ENCODE data around the gene TSPAN15. TPM values are rescaled to one million over a fixed set of nuclear protein-coding genes. Genes with fewer than 3 reads are reported as not detected.

Gene TSPAN15
- total RNA-seq, 1 experiment from 2014 or later, result 8.3 TPM

DNA sequence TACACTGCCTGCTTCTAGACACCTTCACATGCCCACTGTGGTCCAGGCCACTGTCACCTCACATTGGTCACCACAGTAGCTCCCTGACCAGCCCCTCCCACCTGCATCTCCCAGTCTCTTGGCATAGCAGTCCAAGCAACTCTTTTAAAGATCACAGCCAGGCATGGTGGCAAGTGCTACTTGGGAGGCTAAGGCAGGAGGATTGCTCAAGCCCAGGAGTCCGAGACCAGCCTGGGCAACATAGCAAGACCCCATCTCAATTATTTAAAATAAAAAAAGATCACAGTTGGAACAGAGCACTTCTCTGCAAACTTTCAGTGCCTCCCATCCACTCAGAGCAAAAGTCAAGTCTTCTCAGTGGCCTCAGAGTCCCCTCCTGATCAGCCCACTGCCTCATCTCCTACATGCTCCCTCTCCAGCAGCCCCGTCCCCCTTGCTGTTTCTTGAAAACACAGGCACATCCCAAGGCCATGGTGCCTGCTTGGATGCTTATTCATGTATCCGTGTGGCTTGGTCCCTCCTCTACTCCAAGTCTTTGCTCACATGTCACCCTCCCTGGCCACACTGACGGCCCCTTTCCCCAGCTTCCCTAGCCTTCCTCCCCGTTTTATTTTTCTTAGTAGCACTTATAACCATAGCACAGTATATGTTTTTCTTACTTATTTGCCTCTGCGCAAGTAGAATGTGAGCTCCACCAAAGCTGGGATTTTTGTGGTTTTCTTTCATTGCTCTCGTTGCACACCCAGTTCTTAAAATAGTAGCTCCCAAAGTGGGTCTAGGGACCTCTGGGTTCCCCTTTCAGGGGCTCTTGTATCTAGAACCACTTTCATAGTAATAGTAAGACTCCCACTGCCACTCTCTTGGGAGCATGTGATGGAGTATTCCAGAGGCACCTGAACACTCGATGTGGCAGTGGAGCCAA lies 19.5 kb downstream of the TSPAN15 start:
- Mint-ChIP-seq H3K27ac (no peak overlapping the region), H3K36me3 (no peaks in the 10 kb centered on the region), H3K9me3 (no peaks in the 10 kb centered on the region), H3K4me1 (peaks cover 17% of the 10 kb centered on the region), H3K4me3 (no peak overlapping the region), H3K27me3 (ENCODE audit: low read depth) (no peaks in the 10 kb centered on the region)
- ChIA-PET CTCF (interaction anchor here (2.7 kb wide), 1 partner anchor 63 kb away, joined by 13 read pairs; no protein-coding TSS in a partner anchor), POLR2A (no interaction called here)
- no peak for ATAC-seq
- TF ChIP-seq ZNF121 (CRISPR knock-in tag; IDR thresholded peaks at IDR 0.05), result peak; percentile 68; the same call in 1 of the 2 replicates
- TF ChIP-seq NFE2L1 (CRISPR knock-in tag; IDR thresholded peaks at IDR 0.05), result no peak
- no peak for TF ChIP-seq FOXK1 (CRISPR knock-in tag; IDR thresholded peaks at IDR 0.05)
- TF ChIP-seq, protein P1, sequence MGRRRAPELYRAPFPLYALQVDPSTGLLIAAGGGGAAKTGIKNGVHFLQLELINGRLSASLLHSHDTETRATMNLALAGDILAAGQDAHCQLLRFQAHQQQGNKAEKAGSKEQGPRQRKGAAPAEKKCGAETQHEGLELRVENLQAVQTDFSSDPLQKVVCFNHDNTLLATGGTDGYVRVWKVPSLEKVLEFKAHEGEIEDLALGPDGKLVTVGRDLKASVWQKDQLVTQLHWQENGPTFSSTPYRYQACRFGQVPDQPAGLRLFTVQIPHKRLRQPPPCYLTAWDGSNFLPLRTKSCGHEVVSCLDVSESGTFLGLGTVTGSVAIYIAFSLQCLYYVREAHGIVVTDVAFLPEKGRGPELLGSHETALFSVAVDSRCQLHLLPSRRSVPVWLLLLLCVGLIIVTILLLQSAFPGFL (CRISPR knock-in tag; IDR thresholded peaks at IDR 0.05; ENCODE audit: borderline replicate concordance), result no peak
- no peak for DNase-seq (ENCODE audit: low spot score)

DNA sequence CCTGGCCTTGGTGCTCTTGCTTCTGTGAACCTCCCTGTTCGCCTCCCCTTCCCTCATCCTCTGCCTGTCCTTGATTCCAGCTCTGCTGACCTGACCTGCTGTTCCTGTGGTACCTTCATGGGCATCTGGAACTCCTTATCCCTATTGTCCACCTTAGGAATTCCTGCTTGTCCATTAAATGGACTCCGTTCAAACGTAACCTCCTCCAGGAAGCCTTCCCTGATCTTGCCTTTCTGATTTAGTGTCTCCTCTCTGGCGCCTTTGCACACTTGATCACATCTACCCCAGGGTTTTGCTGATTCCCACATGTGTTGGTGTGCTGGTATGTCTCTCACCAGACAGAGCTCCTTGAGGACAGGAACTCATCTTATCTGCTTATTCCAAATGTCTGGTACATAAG lies 20.9 kb downstream of the TSPAN15 start:
- Mint-ChIP-seq H3K36me3 (no peaks in the 10 kb centered on the region), H3K9me3 (no peaks in the 10 kb centered on the region), H3K27ac (no peak overlapping the region), H3K27me3 (ENCODE audit: low read depth) (no peaks in the 10 kb centered on the region), H3K4me3 (no peak overlapping the region), H3K4me1 (peaks cover 17% of the 10 kb centered on the region)
- CTCF ChIA-PET, result interaction anchor here (0.6 kb wide), 1 partner anchor 33 kb away, joined by 4 read pairs; no protein-coding TSS in a partner anchor
- TF ChIP-seq ZNF396 (CRISPR knock-in tag; IDR thresholded peaks at IDR 0.05; ENCODE audit: borderline replicate concordance) (no peak), SOX15 (CRISPR knock-in tag; IDR thresholded peaks at IDR 0.05) (no peak)
- TF ChIP-seq, protein P2, sequence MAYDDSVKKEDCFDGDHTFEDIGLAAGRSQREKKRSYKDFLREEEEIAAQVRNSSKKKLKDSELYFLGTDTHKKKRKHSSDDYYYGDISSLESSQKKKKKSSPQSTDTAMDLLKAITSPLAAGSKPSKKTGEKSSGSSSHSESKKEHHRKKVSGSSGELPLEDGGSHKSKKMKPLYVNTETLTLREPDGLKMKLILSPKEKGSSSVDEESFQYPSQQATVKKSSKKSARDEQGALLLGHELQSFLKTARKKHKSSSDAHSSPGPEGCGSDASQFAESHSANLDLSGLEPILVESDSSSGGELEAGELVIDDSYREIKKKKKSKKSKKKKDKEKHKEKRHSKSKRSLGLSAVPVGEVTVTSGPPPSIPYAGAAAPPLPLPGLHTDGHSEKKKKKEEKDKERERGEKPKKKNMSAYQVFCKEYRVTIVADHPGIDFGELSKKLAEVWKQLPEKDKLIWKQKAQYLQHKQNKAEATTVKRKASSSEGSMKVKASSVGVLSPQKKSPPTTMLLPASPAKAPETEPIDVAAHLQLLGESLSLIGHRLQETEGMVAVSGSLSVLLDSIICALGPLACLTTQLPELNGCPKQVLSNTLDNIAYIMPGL (CRISPR knock-in tag; IDR thresholded peaks at IDR 0.05), result no peak
- POLR2A ChIA-PET, result no interaction called here
- no peak for ATAC-seq
- no peak for DNase-seq (ENCODE audit: low spot score)

DNA sequence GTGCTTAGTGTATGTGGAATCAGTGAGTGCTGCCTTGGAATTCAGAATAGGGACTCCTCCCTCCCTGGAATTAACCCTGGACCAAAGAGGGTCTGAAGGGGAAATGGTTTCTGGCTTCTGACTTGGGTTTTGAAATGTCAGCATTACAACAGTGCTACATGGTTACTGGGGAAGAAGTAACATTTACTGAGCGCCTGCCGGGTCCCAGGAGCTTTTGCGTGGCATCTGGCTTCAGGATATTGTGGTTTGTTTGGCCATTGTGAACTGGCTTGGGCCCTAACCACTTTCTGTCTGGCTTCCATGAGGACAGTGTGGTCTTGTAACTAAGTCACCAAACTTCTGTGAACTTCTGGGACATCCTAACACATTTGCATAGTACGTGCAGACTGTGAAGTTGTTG lies 21.3 kb downstream of the TSPAN15 start:
- H3K4me3 Mint-ChIP-seq, result no peak overlapping the region
- no peaks in the 10 kb centered on the region for H3K27me3 Mint-ChIP-seq (ENCODE audit: low read depth)
- CTCF ChIA-PET, result interaction anchor here (1.0 kb wide), 1 partner anchor 23 kb away, joined by 4 read pairs; no protein-coding TSS in a partner anchor
- no peaks in the 10 kb centered on the region for H3K36me3 Mint-ChIP-seq
- H3K9me3 Mint-ChIP-seq, result no peaks in the 10 kb centered on the region
- H3K4me1 Mint-ChIP-seq, result peaks cover 17% of the 10 kb centered on the region
- POLR2A ChIA-PET, result no interaction called here
- TF ChIP-seq SMAD4 (CRISPR knock-in tag; IDR thresholded peaks at IDR 0.05) (no peak), NFATC4 (CRISPR knock-in tag; IDR thresholded peaks at IDR 0.05) (no peak), TEAD1 (CRISPR knock-in tag; IDR thresholded peaks at IDR 0.05) (no peak), ZNF121 (CRISPR knock-in tag; IDR thresholded peaks at IDR 0.05) (no peak), ZNF219 (CRISPR knock-in tag; IDR thresholded peaks at IDR 0.05; ENCODE audit: borderline replicate concordance) (no peak), FOXK1 (CRISPR knock-in tag; IDR thresholded peaks at IDR 0.05) (no peak), ZNF416 (CRISPR knock-in tag; IDR thresholded peaks at IDR 0.05) (no peak), ELF4 (CRISPR knock-in tag; IDR thresholded peaks at IDR 0.05; ENCODE audit: low read depth) (no peak)
- TF ChIP-seq, protein P3, sequence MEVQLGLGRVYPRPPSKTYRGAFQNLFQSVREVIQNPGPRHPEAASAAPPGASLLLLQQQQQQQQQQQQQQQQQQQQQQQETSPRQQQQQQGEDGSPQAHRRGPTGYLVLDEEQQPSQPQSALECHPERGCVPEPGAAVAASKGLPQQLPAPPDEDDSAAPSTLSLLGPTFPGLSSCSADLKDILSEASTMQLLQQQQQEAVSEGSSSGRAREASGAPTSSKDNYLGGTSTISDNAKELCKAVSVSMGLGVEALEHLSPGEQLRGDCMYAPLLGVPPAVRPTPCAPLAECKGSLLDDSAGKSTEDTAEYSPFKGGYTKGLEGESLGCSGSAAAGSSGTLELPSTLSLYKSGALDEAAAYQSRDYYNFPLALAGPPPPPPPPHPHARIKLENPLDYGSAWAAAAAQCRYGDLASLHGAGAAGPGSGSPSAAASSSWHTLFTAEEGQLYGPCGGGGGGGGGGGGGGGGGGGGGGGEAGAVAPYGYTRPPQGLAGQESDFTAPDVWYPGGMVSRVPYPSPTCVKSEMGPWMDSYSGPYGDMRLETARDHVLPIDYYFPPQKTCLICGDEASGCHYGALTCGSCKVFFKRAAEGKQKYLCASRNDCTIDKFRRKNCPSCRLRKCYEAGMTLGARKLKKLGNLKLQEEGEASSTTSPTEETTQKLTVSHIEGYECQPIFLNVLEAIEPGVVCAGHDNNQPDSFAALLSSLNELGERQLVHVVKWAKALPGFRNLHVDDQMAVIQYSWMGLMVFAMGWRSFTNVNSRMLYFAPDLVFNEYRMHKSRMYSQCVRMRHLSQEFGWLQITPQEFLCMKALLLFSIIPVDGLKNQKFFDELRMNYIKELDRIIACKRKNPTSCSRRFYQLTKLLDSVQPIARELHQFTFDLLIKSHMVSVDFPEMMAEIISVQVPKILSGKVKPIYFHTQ (CRISPR knock-in tag; IDR thresholded peaks at IDR 0.05), result no peak
- ATAC-seq, result no peak
- no peak overlapping the region for H3K27ac Mint-ChIP-seq
- no peak for DNase-seq (ENCODE audit: low spot score)

Measured in WTC11 (cell line).